Measurements from ENCODE around the gene HOXA1.

Gene HOXA1

DNA sequence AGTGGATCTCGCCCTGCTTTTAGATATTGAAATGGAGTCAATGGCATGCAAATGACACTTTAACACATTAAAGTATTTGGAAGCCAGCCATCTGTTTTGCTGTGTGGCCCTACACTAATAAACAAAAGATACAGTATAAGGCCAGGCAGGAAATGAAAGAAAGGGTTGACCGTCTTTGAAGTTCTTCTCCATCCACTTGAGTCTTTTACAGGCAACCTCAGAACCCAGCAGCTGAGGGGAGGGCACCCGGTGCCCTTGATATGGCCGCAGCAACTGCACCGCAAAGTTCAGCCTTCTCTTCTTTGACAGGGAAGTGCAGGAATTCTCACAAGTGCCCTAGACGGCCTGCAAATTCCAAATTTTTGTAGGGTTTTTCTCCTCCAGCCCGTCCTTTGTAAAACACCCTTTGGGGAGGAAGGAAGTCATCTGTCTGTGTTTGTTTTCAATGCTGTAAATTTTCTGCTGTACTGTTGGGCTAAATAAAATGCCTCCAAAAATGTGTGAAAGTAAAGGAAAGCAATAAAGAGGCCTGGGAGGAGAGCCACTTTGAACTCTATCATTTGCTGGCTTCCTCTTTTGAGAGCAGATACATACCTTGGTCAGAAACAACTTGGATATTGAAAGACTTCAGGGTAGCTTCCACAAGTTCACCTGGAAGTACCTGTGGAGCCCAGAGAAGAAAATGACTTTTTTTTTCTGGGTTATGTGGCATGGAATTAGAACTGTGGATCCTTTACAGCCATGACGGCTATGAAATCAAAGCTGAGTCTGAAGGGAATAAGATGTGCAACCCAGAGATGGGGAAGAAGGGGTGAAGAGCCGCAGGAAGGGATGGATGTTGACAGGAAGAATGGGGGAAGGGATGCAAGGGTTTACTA is 3.6 kb downstream of the HOXA1 start:
- DNase-seq (ENCODE audit: low spot score) = no peak

DNA sequence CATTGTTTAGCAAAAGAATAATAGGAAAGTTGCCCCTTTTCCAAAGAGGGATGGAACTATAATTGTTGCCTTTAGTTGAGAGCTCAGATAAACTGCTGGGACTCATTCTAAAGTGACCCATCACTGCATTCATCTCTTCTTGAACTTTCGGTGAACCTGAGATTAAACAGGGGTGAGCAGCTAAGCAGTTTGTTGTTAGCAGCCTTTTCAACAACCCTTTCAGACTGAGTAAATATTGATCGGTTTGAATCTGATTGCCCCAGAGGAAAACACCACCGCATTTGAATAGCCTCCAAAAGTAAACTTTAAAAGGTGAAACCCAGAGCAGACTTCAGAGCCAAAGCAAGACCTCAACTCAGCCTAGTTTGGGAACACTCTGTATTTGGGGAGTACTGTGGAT is 4.7 kb downstream of the HOXA1 start:
- DNase-seq (ENCODE audit: low spot score) = no peak

DNA sequence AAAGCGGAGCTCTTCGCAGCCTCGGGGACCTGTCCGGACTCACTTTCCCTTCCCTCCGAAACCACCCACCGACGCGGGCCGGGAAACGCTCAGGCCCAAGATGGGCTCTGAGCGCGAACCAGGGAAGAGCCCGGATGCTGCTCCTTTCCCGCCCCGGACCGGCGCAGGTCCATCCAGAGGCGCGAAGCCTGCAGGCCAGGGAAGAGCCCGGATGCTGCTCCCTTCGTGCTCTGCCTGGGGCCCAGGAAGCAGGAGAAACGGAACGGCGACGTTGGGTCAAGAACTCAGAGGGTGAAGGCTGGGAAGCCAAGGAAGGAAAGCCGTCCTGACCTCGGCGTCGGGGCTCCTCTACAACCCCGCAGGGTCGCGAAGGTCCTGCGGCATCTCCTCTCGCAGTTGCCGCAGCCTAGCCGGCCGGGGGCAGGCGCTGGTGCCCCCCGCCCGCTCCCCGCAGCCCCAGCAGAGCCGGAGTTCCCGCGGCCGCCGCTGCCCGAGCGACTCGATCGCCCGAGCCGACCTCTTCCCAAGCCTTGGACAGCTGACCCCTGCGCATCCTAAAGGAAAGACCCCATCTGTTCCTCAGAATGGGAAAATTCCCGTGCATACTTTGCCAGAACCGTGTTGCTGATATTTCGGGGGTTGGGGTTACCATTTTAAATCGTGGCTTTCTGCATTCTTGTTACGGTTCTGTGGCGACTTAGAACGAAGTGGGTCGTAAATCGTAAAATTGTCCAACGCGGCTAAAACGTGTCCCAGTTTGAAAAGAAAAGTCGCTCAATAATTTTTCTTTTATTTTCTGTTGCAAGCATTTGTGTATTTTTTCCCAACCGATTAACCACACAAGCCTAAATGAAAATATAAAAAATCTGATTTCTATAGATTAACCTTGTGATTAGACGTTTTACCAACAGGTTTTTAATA is 7.5 kb downstream of the HOXA1 start:
- no peak for DNase-seq (ENCODE audit: low spot score)

DNA sequence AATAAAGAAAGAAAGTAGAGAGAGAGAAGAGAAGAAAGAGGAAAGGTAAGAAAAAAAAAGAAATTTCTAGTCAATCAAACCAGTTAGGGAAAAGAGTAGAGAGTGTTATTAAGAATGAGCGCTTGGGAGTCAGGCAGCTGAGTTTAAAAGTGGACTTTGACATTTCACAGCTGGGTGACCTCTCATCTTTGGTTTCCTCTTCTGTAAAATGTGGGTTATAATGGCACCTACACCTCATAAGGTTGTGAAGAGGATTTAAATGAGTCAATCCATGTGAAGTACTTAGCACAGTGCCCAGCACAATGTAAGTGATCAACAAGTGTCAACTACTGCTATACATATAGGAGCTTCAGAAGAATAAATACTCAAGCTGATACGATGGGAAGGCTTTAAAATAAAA is 12.2 kb downstream of the HOXA1 start:
- DNase-seq (ENCODE audit: low spot score) = no peak

- no peak for DNase-seq (ENCODE audit: low spot score)
Observed at GRCh38 chr7:27082171-27082570, 13.6 kb downstream of the HOXA1 start.

- DNase-seq (ENCODE audit: low spot score) = no peak
Observed at GRCh38 chr7:27080844-27081436, 14.9 kb downstream of the HOXA1 start.

- DNase-seq (ENCODE audit: low spot score) = no peak
Observed at GRCh38 chr7:27079234-27079975, 16.4 kb downstream of the HOXA1 start.

DNA sequence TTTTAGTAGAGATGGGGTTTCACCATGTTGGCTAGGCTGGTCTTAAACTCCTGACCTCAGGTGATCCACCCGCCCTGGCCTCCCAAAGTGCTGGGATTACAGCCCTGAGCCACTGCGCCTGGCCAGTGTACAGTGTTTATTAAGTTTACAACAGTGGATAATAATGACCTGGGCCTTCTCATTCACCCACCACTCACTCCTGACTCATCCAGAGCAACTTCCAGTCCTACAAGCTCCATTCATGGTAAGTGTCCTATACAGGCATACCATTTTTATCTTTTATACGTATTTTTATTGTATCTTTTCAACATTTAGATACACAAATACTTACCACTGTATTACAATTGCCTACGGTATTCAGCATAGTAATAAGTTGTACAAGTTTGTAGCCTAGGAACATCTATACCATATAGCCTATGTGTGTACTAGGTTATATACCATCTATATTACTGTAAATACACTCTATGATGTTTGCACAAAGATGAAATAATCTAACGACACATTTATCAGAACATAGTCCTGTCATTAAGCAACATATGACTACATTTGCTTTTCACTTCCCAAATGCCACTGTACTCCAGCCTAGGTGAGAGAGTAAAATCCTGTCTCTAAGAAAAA is 17.1 kb downstream of the HOXA1 start:
- no peak for DNase-seq (ENCODE audit: low spot score)

GRCh38 chr7:27073076-27073475 is 22.7 kb downstream of the HOXA1 start:
- no peak for DNase-seq (ENCODE audit: low spot score)

- no peak for DNase-seq (ENCODE audit: low spot score)
Observed at GRCh38 chr7:27071622-27072390, 24.0 kb downstream of the HOXA1 start.

DNA sequence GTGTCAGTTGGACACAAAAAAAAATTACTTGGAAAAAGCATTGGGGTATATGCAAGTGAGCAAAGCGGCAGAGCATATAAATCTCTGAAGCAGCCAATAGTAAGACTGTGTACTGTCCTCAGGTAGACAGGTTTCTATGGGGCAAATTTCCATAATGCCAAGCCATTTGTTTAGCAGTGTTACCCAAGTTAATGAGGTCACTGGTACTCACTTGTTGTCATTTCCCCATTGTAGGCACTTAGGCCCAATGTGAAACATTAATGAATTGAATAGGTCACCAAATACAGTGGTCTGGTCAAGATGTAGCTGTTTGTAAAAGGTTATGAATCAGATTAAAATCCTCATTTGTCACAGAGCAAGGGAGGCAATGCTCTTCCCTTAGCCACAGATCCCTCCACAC is 27.5 kb downstream of the HOXA1 start:
- DNase-seq (ENCODE audit: low spot score) = no peak

- no peak for DNase-seq (ENCODE audit: low spot score)
Observed at GRCh38 chr7:27066148-27066547, 29.7 kb downstream of the HOXA1 start.

DNA sequence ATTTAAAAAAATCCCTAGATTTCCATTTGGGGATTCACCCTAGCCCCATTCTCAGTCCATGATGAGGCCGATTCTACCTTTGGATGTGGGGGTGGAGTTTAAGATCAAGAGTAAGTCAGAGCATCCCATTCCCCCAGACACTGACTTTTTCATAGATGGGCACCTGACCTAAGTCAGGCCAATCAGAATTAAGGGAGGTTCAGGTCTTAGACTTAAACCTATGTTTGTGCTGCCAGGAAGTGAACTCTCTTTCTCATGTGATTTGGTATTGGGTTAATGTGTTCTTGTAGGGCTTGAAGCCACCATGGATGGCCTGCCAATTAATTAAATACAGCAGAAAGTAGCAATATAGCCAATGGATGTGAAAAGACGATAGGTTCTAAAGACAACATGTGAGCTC is 30.1 kb downstream of the HOXA1 start:
- no peak for DNase-seq (ENCODE audit: low spot score)

GRCh38 chr7:27064661-27065060 is 31.1 kb downstream of the HOXA1 start:
- DNase-seq (ENCODE audit: low spot score) = no peak

DNA sequence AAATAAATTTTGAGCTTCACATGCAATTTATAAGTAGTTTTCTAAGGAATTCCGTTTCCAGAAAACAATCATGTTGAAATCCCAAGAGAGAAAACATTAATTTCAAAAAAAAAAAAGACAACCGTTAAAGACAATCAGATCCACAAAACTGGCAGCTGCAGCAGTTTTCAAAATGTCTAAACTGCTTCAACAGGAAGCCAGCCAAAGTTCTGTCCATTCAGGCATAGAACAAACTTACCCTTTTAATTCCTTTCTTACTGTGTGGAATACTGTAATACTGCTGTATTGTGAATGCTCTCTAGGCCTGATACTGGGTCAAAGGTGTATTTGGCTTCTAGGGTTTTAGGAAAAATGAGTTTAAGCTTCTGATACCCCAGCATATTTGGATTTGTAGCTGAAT is 31.6 kb downstream of the HOXA1 start:
- DNase-seq (ENCODE audit: low spot score) = no peak

- no peak for DNase-seq (ENCODE audit: low spot score)
Observed at GRCh38 chr7:27062946-27063345, 32.9 kb downstream of the HOXA1 start.

- DNase-seq (ENCODE audit: low spot score) = no peak
Observed at GRCh38 chr7:27053153-27053552, 42.6 kb downstream of the HOXA1 start.

DNA sequence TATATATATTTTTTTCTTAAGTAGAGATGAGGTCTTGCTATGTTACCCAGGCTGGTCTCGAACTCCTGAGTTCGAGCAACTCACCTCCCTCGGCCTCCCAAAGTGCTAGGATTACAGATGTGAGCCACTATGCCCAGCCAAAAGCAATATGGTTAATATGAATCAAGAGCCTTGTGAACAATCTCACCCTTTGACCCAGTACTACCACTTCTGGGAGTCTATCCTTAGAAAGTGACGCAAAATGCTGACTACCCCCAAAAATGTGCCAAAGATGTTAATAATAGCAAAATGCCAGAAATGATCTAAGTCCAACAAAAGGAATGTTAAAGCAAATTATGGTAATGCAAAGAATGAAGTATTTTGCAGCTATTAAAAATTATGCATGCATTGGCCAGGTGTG is 44.3 kb downstream of the HOXA1 start:
- DNase-seq (ENCODE audit: low spot score) = no peak

GRCh38 chr7:27048438-27048837 is 47.4 kb downstream of the HOXA1 start:
- no peak for DNase-seq (ENCODE audit: low spot score)

DNA sequence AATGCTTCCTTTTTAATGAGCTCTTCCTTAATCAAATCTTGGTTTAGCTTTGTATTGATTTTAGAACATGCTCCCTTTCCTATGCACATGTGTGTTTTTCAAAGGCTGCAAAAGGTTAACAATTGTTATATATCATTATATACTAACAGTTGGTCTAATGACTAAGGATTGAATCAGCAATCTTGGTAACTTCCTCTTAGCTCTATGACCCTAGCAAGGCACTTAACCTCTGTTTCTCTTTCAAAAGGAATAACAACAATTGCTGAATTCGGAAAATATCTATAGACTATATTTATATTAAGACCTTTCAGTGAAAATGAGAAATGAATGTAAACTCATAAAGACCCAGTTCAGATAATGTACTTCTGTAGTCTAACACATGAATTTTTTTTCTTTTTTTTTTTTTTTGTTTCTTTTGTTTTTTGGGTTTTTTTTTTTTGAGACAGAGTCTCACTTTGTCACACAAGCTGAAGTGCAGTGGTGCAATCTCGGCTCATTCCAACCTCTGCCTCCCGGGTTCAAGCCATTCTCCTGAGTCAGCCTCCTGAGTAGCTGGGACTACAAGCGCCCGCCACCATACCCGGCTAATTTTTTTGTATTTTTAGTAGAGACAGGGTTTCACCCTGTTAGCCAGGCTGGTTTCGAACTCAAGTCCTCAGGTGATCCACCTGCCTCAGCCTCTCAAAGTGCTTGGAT is 48.8 kb downstream of the HOXA1 start:
- no peak for DNase-seq (ENCODE audit: low spot score)
